OCI-LY7 (cell line): ENCODE data around the gene SCAF8. TPM values are rescaled to one million over a fixed set of nuclear protein-coding genes. Genes with fewer than 3 reads are reported as not detected.

Experiments used
- BruUV-seq: library from RNA; stranded (reverse); fragments of 400-500 nt; replicated peaks from 2 replicates; lab custom pipeline; 2021; lab: Mats Ljungman, UMichigan
- CTCF ChIA-PET: fragments of 300-600 bp; sonication (Branson Sonifier 250); formaldehyde crosslinking; loops from one replicate; lab custom pipeline; 2022; ENCODE audit warnings: antibody characterized with exemption; ENCODE audit not compliant: unreplicated experiment; lab: Charles Lee
- POLR2A ChIA-PET: fragments of 300-600 bp; sonication (Branson Sonifier 250); formaldehyde crosslinking; loops from one replicate; lab custom pipeline; 2022; ENCODE audit warnings: antibody characterized with exemption; lab: Charles Lee
- DNase-seq: peaks from one replicate; pipeline ENCODE4 v3.0.0-alpha.2; 2015; ENCODE audit warnings: low spot score
- H2AFZ ChIP-seq: fragments of 200-600 bp; sonication (generic), shearing (Covaris generic); 2 replicates; pipeline ENCODE4 v1.6.1; 2014; ENCODE audit warnings: mild to moderate bottlenecking, antibody characterized with exemption, low read length, moderate library complexity
- H3K27ac ChIP-seq: fragments of 200-600 bp; sonication (generic); 2 replicates; pipeline ENCODE4 v1.5.1; 2014; ENCODE audit warnings: mixed run types, low read depth, mild to moderate bottlenecking, moderate library complexity, low read length, inconsistent platforms; ENCODE audit not compliant: poor library complexity, severe bottlenecking
- H3K36me3 ChIP-seq: fragments of 200-600 bp; sonication (generic); 2 replicates; pipeline ENCODE4 v1.6.1; 2014; ENCODE audit warnings: mild to moderate bottlenecking, antibody characterized with exemption, low read length, moderate library complexity, mixed read lengths; ENCODE audit not compliant: insufficient read depth
- H3K4me1 ChIP-seq: fragments of 200-600 bp; sonication (generic); 2 replicates; pipeline ENCODE4 v1.5.1; 2014; ENCODE audit warnings: mild to moderate bottlenecking, low read length; ENCODE audit not compliant: insufficient read depth, poor library complexity, severe bottlenecking
- H3K4me2 ChIP-seq: fragments of 200-600 bp; sonication (generic); 2 replicates; pipeline ENCODE4 v1.6.1; 2014; ENCODE audit warnings: mild to moderate bottlenecking, low read length
- H3K4me3 ChIP-seq: fragments of 200-600 bp; sonication (generic); 2 replicates; pipeline ENCODE4 v1.5.1; 2014; ENCODE audit warnings: mild to moderate bottlenecking, low read depth, low read length; ENCODE audit not compliant: poor library complexity, severe bottlenecking
- H3K79me2 ChIP-seq: fragments of 200-600 bp; sonication (generic); 2 replicates; pipeline ENCODE4 v1.6.1; 2016; ENCODE audit warnings: low read depth, mild to moderate bottlenecking, low read length, moderate library complexity, mixed read lengths; ENCODE audit not compliant: insufficient read depth
- H3K9me2 ChIP-seq: fragments of 200-600 bp; sonication (generic); 2 replicates; pipeline ENCODE4 v1.6.1; 2016; ENCODE audit warnings: mild to moderate bottlenecking, low read length, mixed read lengths; ENCODE audit not compliant: insufficient read depth
- H3K9me3 ChIP-seq: fragments of 200-600 bp; sonication (generic); 2 replicates; pipeline ENCODE4 v1.6.1; 2014; ENCODE audit warnings: mild to moderate bottlenecking, mixed run types, low read length, mixed read lengths
- H4K20me1 ChIP-seq: fragments of 200-600 bp; sonication (generic); 2 replicates; pipeline ENCODE4 v1.6.1; 2014; ENCODE audit warnings: mild to moderate bottlenecking, antibody characterized with exemption, low read length, moderate library complexity, mixed read lengths; ENCODE audit not compliant: insufficient read depth
- EZH2phosphoT487 ChIP-seq: fragments of 200-600 bp; sonication (generic); IDR thresholded peaks from 2 replicates; pipeline ENCODE4 v1.6.1; 2018; ENCODE audit warnings: low read depth, borderline replicate concordance, mild to moderate bottlenecking, mixed run types, antibody characterized with exemption, low read length, moderate library complexity, mixed read lengths
- intact Hi-C: fragments of 100-400 bp; cut with micrococcal nuclease; formaldehyde crosslinking; loops from one replicate; pipeline ENCODE4 v1.10.0; 2022; ENCODE audit not compliant: unreplicated experiment
- total RNA-seq, 2 experiments: library from RNA; depleted of rRNA in 1 of 2; stranded (reverse); fragments of >200 nt in 1 of 2; shearing (Covaris generic) in 1 of 2; gene quantifications; 2 replicates each; pipeline ENCODE4 v1.2.3, GENCODE V29; 2014 to 2022
- TF ChIP-seq, protein P1 (sequence below): fragments of 200-600 bp; sonication (generic); conservative IDR thresholded peaks from 2 replicates; pipeline ENCODE4 v1.5.1; 2014; ENCODE audit warnings: mild to moderate bottlenecking, antibody characterized with exemption, low read length, moderate library complexity, mixed read lengths

Gene SCAF8
- total RNA-seq, 2 experiments from 2014 or later, result 25.8 to 47.0 TPM

DNA sequence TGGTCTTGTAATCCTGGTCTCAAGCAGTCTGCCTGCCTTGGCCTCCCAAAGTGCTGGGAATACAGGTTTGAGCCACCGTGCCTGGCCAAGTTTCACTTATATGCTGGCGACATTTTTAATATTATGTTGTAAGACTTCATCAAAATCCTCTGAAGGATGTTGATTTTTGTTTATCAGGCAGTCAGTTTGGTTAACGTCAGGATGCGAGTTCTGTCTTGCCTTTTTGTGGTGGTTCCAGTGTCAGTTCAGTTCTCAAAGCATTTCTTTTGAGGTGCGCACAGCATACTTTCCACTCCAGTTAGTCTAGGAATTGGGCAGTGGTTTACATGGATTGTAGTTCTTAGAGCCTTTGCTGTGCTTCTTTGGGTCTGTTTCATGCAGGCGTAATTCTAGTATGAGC lies 24.9 kb downstream of the SCAF8 start:
- H4K20me1 ChIP-seq, result peaks cover 14% of the 10 kb centered on the region

DNA sequence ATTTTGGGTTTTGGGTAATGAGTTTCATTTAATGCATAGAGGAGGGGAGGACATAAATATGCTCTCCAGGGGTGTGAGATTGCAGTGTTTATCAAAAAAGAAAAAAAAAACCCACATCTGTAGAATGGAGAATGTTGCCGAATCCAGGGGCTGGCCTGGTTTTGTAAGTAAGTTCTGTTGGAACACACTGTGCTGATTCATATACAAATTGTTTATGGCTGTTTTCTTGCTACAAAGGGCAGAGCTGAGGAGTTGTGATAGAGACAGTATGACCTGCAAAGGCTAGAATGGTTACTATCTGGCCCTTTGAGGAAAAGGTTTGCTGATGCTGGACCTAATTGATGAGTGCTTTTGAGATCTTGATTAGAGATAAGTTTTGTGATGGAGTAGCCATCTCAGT lies 30.4 kb downstream of the SCAF8 start:
- BruUV-seq, result no TSS peak
- Histone ChIP-seq H3K36me3 (peaks cover 52% of the 10 kb centered on the region), H2AFZ (no peak overlapping the region), H3K27ac (no peak overlapping the region), H4K20me1 (peaks cover 8% of the 10 kb centered on the region), H3K4me1 (peaks cover 5% of the 10 kb centered on the region), H3K9me2 (no peaks in the 10 kb centered on the region), H3K9me3 (no peaks in the 10 kb centered on the region), H3K4me3 (no peak overlapping the region), H3K4me2 (no peak overlapping the region), H3K79me2 (peaks cover 100% of the 10 kb centered on the region)
- intact Hi-C loops, result no loop called here
- TF ChIP-seq EZH2phosphoT487, result no peak
- TF ChIP-seq, protein P1, sequence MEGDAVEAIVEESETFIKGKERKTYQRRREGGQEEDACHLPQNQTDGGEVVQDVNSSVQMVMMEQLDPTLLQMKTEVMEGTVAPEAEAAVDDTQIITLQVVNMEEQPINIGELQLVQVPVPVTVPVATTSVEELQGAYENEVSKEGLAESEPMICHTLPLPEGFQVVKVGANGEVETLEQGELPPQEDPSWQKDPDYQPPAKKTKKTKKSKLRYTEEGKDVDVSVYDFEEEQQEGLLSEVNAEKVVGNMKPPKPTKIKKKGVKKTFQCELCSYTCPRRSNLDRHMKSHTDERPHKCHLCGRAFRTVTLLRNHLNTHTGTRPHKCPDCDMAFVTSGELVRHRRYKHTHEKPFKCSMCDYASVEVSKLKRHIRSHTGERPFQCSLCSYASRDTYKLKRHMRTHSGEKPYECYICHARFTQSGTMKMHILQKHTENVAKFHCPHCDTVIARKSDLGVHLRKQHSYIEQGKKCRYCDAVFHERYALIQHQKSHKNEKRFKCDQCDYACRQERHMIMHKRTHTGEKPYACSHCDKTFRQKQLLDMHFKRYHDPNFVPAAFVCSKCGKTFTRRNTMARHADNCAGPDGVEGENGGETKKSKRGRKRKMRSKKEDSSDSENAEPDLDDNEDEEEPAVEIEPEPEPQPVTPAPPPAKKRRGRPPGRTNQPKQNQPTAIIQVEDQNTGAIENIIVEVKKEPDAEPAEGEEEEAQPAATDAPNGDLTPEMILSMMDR, result no peak
- POLR2A ChIA-PET, result interaction anchor here (0.6 to 1.8 kb wide), 2 partner anchors 8 to 13 kb away, joined by 4 read pairs; no protein-coding TSS in a partner anchor
- CTCF ChIA-PET, result no interaction called here
- DNase-seq, result no peak

More for the DNA sequence above, 24.9 kb downstream of the SCAF8 start:
- intact Hi-C loops, result no loop called here
- no peak overlapping the region for H2AFZ ChIP-seq
- H3K36me3 ChIP-seq, result peaks cover 43% of the 10 kb centered on the region
- H3K4me2 ChIP-seq, result no peak overlapping the region
- no peak for TF ChIP-seq EZH2phosphoT487
- TF ChIP-seq, protein P1, result no peak
- no peaks in the 10 kb centered on the region for H3K9me3 ChIP-seq
- no peak overlapping the region for H3K4me3 ChIP-seq
- H3K27ac ChIP-seq, result no peak overlapping the region
- H3K9me2 ChIP-seq, result no peaks in the 10 kb centered on the region
- POLR2A ChIA-PET, result no interaction called here
- peaks cover 100% of the 10 kb centered on the region for H3K79me2 ChIP-seq
- DNase-seq, result no peak
- CTCF ChIA-PET, result no interaction called here
- no TSS peak for BruUV-seq
- H3K4me1 ChIP-seq, result no peaks in the 10 kb centered on the region

DNA sequence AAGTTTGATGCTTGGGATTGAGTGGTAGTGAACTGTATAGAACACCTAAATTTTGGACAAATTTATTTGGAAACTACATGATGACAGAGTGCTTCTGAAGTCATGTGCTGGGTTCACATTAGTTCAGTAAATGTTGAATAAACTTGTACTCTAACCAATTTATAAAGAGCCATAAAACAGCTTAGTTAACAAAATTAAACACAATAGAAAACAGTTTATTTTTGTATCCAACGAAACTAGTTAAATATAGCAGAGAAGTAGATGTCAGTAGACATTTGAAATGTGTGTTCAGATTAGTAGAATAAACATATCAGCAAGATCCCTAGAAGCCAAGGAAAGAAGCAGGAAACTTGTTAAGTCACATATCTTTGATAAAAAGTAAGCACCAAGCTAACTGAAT lies 32.1 kb downstream of the SCAF8 start:
- H3K79me2 ChIP-seq, result peaks cover 100% of the 10 kb centered on the region
- intact Hi-C loops, result no loop called here
- no peak overlapping the region for H2AFZ ChIP-seq
- ChIA-PET CTCF (no interaction called here), POLR2A (interaction anchor here (1.1 to 1.3 kb wide), 3 partner anchors 9 to 18 kb away, joined by 3 to 6 read pairs (median 4); no protein-coding TSS in a partner anchor)
- no peak for DNase-seq
- H3K9me2 ChIP-seq, result no peaks in the 10 kb centered on the region
- no peak overlapping the region for H3K4me2 ChIP-seq
- H3K36me3 ChIP-seq, result peaks cover 51% of the 10 kb centered on the region
- peaks cover 5% of the 10 kb centered on the region for H3K4me1 ChIP-seq
- H4K20me1 ChIP-seq, result peaks cover 14% of the 10 kb centered on the region
- TF ChIP-seq, protein P1, result no peak
- no peak for TF ChIP-seq EZH2phosphoT487
- H3K9me3 ChIP-seq, result no peaks in the 10 kb centered on the region
- BruUV-seq, result no TSS peak
- no peak overlapping the region for H3K27ac ChIP-seq
- no peak overlapping the region for H3K4me3 ChIP-seq
